Measurements from ENCODE around the gene TMPRSS13.
A peak's percentile ranks its signal among the peaks of the same experiment; 100 is the strongest.

- TF ChIP-seq POLR2AphosphoS5 (IDR thresholded peaks at IDR 0.05; ENCODE audit: low read depth, low read length): peak; percentile 52; the same call in 1 of the 2 replicates
- no peak for TF ChIP-seq REST (IDR thresholded peaks at IDR 0.05; ENCODE audit: insufficient read depth in 1 of 2, low read depth in 2 of 2, low read length in 2 of 2)
- no peak for TF ChIP-seq TAF1 (IDR thresholded peaks at IDR 0.05; ENCODE audit: borderline replicate concordance, insufficient read depth, low read length)
These were observed 21.7 kb downstream of the TMPRSS13 start for GRCh38 chr11:117907276-117908108.

Measured in PFSK-1 (cell line).